ENCODE data around the gene INAVA.
"Not testable (repeated sequence)": the region's sequence is repeated elsewhere in the genome, so short reads cannot be mapped to it uniquely, and the experiment has no call there.

DNA sequence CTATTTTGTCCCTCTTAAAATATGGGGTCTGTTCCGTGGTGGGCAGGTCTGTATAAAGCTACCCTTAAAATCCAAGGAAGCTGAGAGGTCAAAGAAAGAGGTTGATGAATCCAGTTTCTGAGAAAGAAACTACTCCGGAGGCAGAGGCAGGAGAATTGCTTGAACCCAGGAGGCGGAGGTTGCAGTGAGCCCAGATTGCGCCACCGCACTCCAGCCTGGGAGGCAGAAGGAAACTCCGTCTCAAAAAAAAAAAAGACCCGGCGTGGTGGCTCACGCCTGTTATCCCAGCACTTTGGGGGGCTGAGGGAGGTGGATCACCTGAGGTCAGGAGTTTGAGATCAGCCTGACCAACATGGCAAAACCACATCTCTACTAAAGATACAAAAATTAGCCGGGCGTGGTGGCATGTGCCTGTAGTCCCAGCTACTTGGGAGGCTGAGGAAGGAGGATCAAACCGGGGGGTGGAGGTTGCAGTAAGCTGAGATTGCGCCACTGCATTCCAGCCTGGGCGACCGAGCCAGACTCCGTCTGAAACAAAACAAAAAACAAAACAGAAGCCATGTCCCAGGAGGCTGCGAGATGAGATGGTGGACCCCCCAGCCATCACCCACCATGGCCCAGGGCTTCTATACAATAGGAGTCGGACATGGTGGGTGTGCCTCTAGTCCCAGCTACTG, 40.7 kb downstream of the INAVA start:
- TF ChIP-seq, protein P1, sequence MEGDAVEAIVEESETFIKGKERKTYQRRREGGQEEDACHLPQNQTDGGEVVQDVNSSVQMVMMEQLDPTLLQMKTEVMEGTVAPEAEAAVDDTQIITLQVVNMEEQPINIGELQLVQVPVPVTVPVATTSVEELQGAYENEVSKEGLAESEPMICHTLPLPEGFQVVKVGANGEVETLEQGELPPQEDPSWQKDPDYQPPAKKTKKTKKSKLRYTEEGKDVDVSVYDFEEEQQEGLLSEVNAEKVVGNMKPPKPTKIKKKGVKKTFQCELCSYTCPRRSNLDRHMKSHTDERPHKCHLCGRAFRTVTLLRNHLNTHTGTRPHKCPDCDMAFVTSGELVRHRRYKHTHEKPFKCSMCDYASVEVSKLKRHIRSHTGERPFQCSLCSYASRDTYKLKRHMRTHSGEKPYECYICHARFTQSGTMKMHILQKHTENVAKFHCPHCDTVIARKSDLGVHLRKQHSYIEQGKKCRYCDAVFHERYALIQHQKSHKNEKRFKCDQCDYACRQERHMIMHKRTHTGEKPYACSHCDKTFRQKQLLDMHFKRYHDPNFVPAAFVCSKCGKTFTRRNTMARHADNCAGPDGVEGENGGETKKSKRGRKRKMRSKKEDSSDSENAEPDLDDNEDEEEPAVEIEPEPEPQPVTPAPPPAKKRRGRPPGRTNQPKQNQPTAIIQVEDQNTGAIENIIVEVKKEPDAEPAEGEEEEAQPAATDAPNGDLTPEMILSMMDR (IDR thresholded peaks at IDR 0.05; ENCODE audit: poor library complexity) = not testable (repeated sequence)
- TF ChIP-seq EZH2phosphoT487 (IDR thresholded peaks at IDR 0.05; ENCODE audit: low read depth, severe bottlenecking, unreplicated experiment); EZH2 (IDR thresholded peaks at IDR 0.05; ENCODE audit: borderline replicate concordance): not testable (repeated sequence)
